ENCODE measurements around the gene AQP4. TPM values are rescaled to one million over a fixed set of nuclear protein-coding genes. Genes with fewer than 3 reads are reported as not detected.

The AQP4 gene
- total and polyA plus RNA-seq, 11 donors, result 0.33 to 25.0 (median 8.3) TPM; not detected in 1

GRCh38 chr18:26908906-26909305 is 43.4 kb upstream of the AQP4 start:
- H3K27ac ChIP-seq, result no peak overlapping the region
- intact Hi-C loops (cut with DNase I), result no loop called here
- 64 to 78% (median 65%) methylated on average over 3 of the region's 3 CpGs for WGBS, 4 donors
- DNase-seq (no peak), ATAC-seq (no peak)
- no peaks in the 10 kb centered on the region for H3K4me1 ChIP-seq
- H3K9me3 ChIP-seq, result peaks cover 0 to 5% (median 0%) of the 10 kb centered on the region in 12 donors
- TF ChIP-seq, protein P1, sequence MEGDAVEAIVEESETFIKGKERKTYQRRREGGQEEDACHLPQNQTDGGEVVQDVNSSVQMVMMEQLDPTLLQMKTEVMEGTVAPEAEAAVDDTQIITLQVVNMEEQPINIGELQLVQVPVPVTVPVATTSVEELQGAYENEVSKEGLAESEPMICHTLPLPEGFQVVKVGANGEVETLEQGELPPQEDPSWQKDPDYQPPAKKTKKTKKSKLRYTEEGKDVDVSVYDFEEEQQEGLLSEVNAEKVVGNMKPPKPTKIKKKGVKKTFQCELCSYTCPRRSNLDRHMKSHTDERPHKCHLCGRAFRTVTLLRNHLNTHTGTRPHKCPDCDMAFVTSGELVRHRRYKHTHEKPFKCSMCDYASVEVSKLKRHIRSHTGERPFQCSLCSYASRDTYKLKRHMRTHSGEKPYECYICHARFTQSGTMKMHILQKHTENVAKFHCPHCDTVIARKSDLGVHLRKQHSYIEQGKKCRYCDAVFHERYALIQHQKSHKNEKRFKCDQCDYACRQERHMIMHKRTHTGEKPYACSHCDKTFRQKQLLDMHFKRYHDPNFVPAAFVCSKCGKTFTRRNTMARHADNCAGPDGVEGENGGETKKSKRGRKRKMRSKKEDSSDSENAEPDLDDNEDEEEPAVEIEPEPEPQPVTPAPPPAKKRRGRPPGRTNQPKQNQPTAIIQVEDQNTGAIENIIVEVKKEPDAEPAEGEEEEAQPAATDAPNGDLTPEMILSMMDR (IDR thresholded peaks at IDR 0.05), result no peak
- TF ChIP-seq POLR2A (IDR thresholded peaks at IDR 0.05), result no peak
- H3K4me3 ChIP-seq, result no peak overlapping the region
- H3K36me3 ChIP-seq, result no peaks in the 10 kb centered on the region
- H3K27me3 ChIP-seq, result no peaks in the 10 kb centered on the region

DNA sequence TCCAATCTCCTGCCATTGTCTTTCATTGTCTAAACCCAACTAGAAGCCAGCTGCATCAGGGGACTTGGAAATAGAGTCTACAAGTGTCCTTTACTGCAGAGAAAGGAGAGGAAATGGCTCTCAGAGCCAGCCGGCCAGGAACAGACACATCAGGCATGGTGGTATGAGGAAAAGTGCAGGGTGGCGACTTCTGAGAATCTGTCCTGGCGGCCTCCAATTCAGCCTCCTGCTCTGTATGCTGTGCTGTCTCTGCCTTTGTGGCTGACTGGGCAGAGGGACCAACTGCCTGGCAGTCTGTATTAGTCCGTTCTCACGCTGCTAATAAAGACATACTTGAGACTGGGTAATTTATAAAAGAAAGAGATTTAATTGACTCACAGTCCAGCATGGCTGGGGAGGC is 36.8 kb upstream of the AQP4 start:
- intact Hi-C loops (cut with DNase I), result no loop called here
- no peak for ATAC-seq
- DNase-seq, result no peak
- 82 to 92% (median 89%) methylated on average over 5 of the region's 5 CpGs for WGBS, 4 donors
- no peaks in the 10 kb centered on the region for H3K4me1 ChIP-seq
- H3K36me3 ChIP-seq, result no peaks in the 10 kb centered on the region
- no peak for TF ChIP-seq POLR2A (IDR thresholded peaks at IDR 0.05)
- TF ChIP-seq, protein P1 (IDR thresholded peaks at IDR 0.05), result no peak
- H3K9me3 ChIP-seq, result peaks cover 0 to 14% (median 0%) of the 10 kb centered on the region in 12 donors
- H3K27ac ChIP-seq, result no peak overlapping the region
- H3K4me3 ChIP-seq, result no peak overlapping the region
- H3K27me3 ChIP-seq, result no peaks in the 10 kb centered on the region

- intact Hi-C loops (cut with DNase I), result no loop called here
These were observed 35.5 kb upstream of the AQP4 start for GRCh38 chr18:26901020-26901419.

DNA sequence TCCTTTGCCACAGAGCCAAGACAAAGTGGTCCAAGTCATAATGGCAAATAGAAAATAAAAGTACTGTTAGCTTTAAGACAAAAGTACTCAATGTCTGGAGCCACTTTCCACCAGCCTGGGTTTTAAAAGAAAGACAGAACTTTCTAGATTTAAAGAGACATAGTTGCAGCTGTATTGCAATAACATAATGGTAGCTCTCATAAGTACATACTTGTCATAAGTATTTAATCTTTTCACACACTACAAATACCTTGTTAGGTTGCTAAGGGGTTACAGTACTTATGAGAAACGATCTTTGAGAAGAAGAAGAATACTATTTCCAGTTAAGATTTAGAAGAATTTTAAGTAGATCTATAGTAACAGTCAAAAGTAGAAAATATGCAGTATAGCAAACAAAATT is 28.9 kb upstream of the AQP4 start:
- no peaks in the 10 kb centered on the region for H3K27me3 ChIP-seq
- TF ChIP-seq POLR2A (IDR thresholded peaks at IDR 0.05), result no peak
- TF ChIP-seq, protein P1 (IDR thresholded peaks at IDR 0.05), result no peak
- H3K4me3 ChIP-seq, result peak overlapping the region in 1 of 12 donors; percentile 3
- WGBS, 4 donors, result 25 to 36% (median 28%) methylated on average over 1 of the region's 1 CpG
- ATAC-seq (no peak), DNase-seq (no peak)
- H3K27ac ChIP-seq, result no peak overlapping the region
- intact Hi-C loops (cut with DNase I), result loop anchor here in 2 of 10 donors (10.0 kb wide), 2 partner anchors 60 kb away; no protein-coding TSS in a partner anchor
- no peaks in the 10 kb centered on the region for H3K9me3 ChIP-seq
- H3K4me1 ChIP-seq, result no peaks in the 10 kb centered on the region
- H3K36me3 ChIP-seq, result no peaks in the 10 kb centered on the region

More at GRCh38 chr18:26901020-26901419, 35.5 kb upstream of the AQP4 start:
- TF ChIP-seq POLR2A (IDR thresholded peaks at IDR 0.05), result no peak
- TF ChIP-seq, protein P1 (IDR thresholded peaks at IDR 0.05), result no peak
- no peaks in the 10 kb centered on the region for H3K27me3 ChIP-seq
- no peak for DNase-seq
- H3K27ac ChIP-seq, result no peak overlapping the region
- H3K36me3 ChIP-seq, result no peaks in the 10 kb centered on the region
- H3K9me3 ChIP-seq, result peaks cover 0 to 14% (median 0%) of the 10 kb centered on the region in 12 donors
- no peak overlapping the region for H3K4me3 ChIP-seq
- ATAC-seq, result no peak
- no peaks in the 10 kb centered on the region for H3K4me1 ChIP-seq
